Endothelial cell of umbilical vein (primary cell): ENCODE data around the gene PKHD1. TPM values are rescaled to one million over a fixed set of nuclear protein-coding genes. Genes with fewer than 3 reads are reported as not detected.

Experiments used
- BruUV-seq: library from RNA; stranded (reverse); fragments of 400-500 nt; replicated peaks from 2 replicates; lab custom pipeline; 2021; lab: Mats Ljungman, UMichigan
- CTCF ChIA-PET: fragments of 300-600, 350-600 bp; sonication (Branson Sonifier 250); formaldehyde crosslinking; loops from one replicate; lab custom pipeline; 2021; ENCODE audit warnings: antibody characterized with exemption, inconsistent platforms; lab: Charles Lee
- POLR2A ChIA-PET: fragments of 300-600, 350-600 bp; sonication (Branson Sonifier 250); formaldehyde crosslinking; loops from one replicate; lab custom pipeline; 2021; ENCODE audit warnings: antibody characterized with exemption, inconsistent platforms; lab: Charles Lee
- DNase-seq: peaks from one replicate; pipeline ENCODE4 v3.0.0-alpha.2; 2011; ENCODE audit warnings: low read depth, low spot score
- FAIRE-seq: peaks from 2 replicates; lab custom pipeline; 2011; peaks lifted over from hg19 to GRCh38; lab: Jason Lieb, UNC
- H2AFZ ChIP-seq: 2 replicates; pipeline ENCODE4 v1.6.0; 2012; ENCODE audit warnings: low read depth, low read length, control low read depth, inconsistent platforms
- H3K27ac ChIP-seq: 2 replicates; pipeline ENCODE4 v1.5.1; 2011; ENCODE audit warnings: low read depth, mild to moderate bottlenecking, control low read depth, low read length, moderate library complexity; ENCODE audit not compliant: insufficient read depth
- H3K27me3 ChIP-seq, 2 experiments: 2 replicates each; pipeline versions ENCODE4 v1.6.0 to v1.6.1; 2011; ENCODE audit warnings: low read length in 2 of 2, mixed read lengths in 1 of 2; ENCODE audit not compliant: control insufficient read depth in 2 of 2, insufficient read depth in 2 of 2
- H3K36me3 ChIP-seq, 2 experiments: 2 replicates in 1 of 2; 3 replicates in 1 of 2; pipeline ENCODE4 v1.5.1; 2011; ENCODE audit warnings: low read length in 2 of 2, mild to moderate bottlenecking in 1 of 2, moderate library complexity in 1 of 2; ENCODE audit not compliant: control insufficient read depth in 2 of 2, insufficient read depth in 2 of 2; ENCODE audit errors: extremely low read depth in 1 of 2
- H3K4me1 ChIP-seq: 3 replicates; pipeline ENCODE4 v1.5.1; 2011; ENCODE audit warnings: mild to moderate bottlenecking, low read length; ENCODE audit not compliant: control insufficient read depth, insufficient read depth; ENCODE audit errors: extremely low read depth
- H3K4me2 ChIP-seq: 2 replicates; pipeline ENCODE4 v1.6.1; 2011; ENCODE audit warnings: low read length, control low read depth, mixed read lengths; ENCODE audit not compliant: insufficient read depth
- H3K4me3 ChIP-seq, 3 experiments: fragments of 200-600 bp in 1 of 3; sonication (generic), shearing (Covaris generic) in 1 of 3; replicated peaks in 1 of 3; 2 replicates each; pipeline ENCODE4 v1.5.1; 2011 to 2016; ENCODE audit warnings: control low read depth in 3 of 3, low read length in 3 of 3, mild to moderate bottlenecking in 2 of 3, inconsistent platforms in 1 of 3, low read depth in 1 of 3, moderate library complexity in 1 of 3; ENCODE audit not compliant: insufficient read depth in 1 of 3
- H3K79me2 ChIP-seq: 2 replicates; pipeline ENCODE4 v1.6.0; 2012; ENCODE audit warnings: low read length, inconsistent platforms; ENCODE audit not compliant: control insufficient read depth, insufficient read depth
- H3K9ac ChIP-seq: replicated peaks from 2 replicates; pipeline ENCODE3; 2011; ENCODE audit warnings: low read length, control low read depth; ENCODE audit not compliant: insufficient read depth; ENCODE audit errors: extremely low read depth
- H3K9me1 ChIP-seq: replicated peaks from 3 replicates; pipeline ENCODE4 v1.6.0; 2011; ENCODE audit warnings: mild to moderate bottlenecking, low read length; ENCODE audit not compliant: control insufficient read depth, insufficient read depth; ENCODE audit errors: extremely low read depth
- H3K9me3 ChIP-seq: replicated peaks from 2 replicates; pipeline ENCODE4 v1.5.1; 2012; ENCODE audit warnings: low read length, inconsistent platforms; ENCODE audit not compliant: control insufficient read depth, insufficient read depth
- H4K20me1 ChIP-seq: replicated peaks from 2 replicates; pipeline ENCODE3; 2011; ENCODE audit warnings: mild to moderate bottlenecking, low read length; ENCODE audit not compliant: control insufficient read depth, insufficient read depth; ENCODE audit errors: extremely low read depth
- EZH2 ChIP-seq: IDR thresholded peaks from 2 replicates; pipeline ENCODE4 v1.6.1; 2012; ENCODE audit warnings: borderline replicate concordance, low read depth, mild to moderate bottlenecking, moderate library complexity, low read length, inconsistent platforms; ENCODE audit not compliant: severe bottlenecking
- FOS ChIP-seq: IDR thresholded peaks from 2 replicates; pipeline ENCODE4 v1.6.1; 2011; ENCODE audit warnings: mild to moderate bottlenecking, low read length, moderate library complexity, borderline replicate concordance; ENCODE audit not compliant: insufficient read depth
- GATA2 ChIP-seq: IDR thresholded peaks from 2 replicates; pipeline ENCODE4 v1.7.0; 2011; ENCODE audit warnings: low read depth, mild to moderate bottlenecking, moderate library complexity, mixed read lengths, low read length; ENCODE audit not compliant: insufficient read length, insufficient read depth
- JUN ChIP-seq: IDR thresholded peaks from 2 replicates; pipeline ENCODE4 v1.6.1; 2011; ENCODE audit warnings: borderline replicate concordance, low read depth; ENCODE audit not compliant: insufficient read length, insufficient read depth
- POLR2A ChIP-seq: IDR thresholded peaks from 2 replicates; pipeline ENCODE4 v1.6.1; 2012; ENCODE audit warnings: low read depth, mild to moderate bottlenecking, control low read depth, low read length
- dilution Hi-C: fragments of 300-500 bp; cut with MboI; formaldehyde crosslinking; loops from one replicate; pipeline ENCODE4 v1.15.0; 2019; ENCODE audit warnings: low sequenced_read_pairs; ENCODE audit not compliant: extremely low pct_ligation_motif_present
- intact Hi-C: fragments of 100-400 bp; cut with micrococcal nuclease; formaldehyde crosslinking; loops from one replicate; pipeline ENCODE4 v1.10.0; 2022
- polyA plus RNA-seq, 4 experiments: library from polyadenylated mRNA; depleted of rRNA in 3 of 4; stranded (reverse) in 3 of 4; unstranded in 1 of 4; fragments of >200 nt; gene quantifications; 2 replicates each; pipeline versions ENCODE4 v1.2.1 to v1.2.3, GENCODE V29; 2011 to 2012; ENCODE audit warnings: missing spikeins in 1 of 4
- total RNA-seq: library from RNA; stranded (reverse); gene quantifications from 2 replicates; pipeline ENCODE4 v1.2.3, GENCODE V29; 2021
- TF ChIP-seq, protein P1 (sequence below), 2 donors: IDR thresholded peaks; 1 replicate in 1 of 2; 2 replicates in 1 of 2; pipeline ENCODE4 v1.5.1; 2011; ENCODE audit warnings: low read length in 2 of 2, mild to moderate bottlenecking in 2 of 2, moderate library complexity in 2 of 2, control low read depth in 1 of 2, inconsistent platforms in 1 of 2, low read depth in 1 of 2; ENCODE audit not compliant: insufficient read depth in 1 of 2; ENCODE audit errors: extremely low read depth in 1 of 2
- TF ChIP-seq, protein P2 (sequence below): IDR thresholded peaks from 2 replicates; pipeline ENCODE4 v1.6.1; 2011; ENCODE audit not compliant: insufficient read depth, insufficient read length

Gene PKHD1
- total and polyA plus RNA-seq, 2 donors (not counting 3 experiments of a cell fraction or from before 2014, with no cell fraction given): not detected

DNA sequence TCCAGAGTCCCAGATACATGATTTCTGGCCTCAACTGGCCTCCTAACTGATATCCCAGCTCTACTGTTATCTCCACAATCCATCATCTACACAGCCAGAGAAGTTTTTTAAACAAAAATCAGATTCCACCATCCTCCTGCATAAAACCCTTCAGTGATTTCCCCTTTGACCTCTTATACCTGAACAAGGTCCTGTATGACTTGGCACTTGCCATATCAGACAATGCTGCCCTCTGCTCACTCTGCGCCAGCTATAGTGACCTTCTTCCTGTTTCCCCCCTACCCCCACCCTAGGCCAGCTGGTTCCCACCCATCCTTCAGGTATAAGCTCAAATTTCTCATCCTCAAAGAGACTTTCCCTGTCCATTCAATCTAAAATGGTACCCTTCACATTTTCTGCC, 322.2 kb downstream of the PKHD1 start:
- no peak for TF ChIP-seq POLR2A
- TF ChIP-seq, protein P1, sequence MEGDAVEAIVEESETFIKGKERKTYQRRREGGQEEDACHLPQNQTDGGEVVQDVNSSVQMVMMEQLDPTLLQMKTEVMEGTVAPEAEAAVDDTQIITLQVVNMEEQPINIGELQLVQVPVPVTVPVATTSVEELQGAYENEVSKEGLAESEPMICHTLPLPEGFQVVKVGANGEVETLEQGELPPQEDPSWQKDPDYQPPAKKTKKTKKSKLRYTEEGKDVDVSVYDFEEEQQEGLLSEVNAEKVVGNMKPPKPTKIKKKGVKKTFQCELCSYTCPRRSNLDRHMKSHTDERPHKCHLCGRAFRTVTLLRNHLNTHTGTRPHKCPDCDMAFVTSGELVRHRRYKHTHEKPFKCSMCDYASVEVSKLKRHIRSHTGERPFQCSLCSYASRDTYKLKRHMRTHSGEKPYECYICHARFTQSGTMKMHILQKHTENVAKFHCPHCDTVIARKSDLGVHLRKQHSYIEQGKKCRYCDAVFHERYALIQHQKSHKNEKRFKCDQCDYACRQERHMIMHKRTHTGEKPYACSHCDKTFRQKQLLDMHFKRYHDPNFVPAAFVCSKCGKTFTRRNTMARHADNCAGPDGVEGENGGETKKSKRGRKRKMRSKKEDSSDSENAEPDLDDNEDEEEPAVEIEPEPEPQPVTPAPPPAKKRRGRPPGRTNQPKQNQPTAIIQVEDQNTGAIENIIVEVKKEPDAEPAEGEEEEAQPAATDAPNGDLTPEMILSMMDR (IDR thresholded peaks at IDR 0.05; ENCODE audit: extremely low read depth in 1 of 2, insufficient read depth in 1 of 2, low read depth in 1 of 2, low read length in 2 of 2): no peak
- TF ChIP-seq GATA2: no peak
- TF ChIP-seq FOS: no peak
- FAIRE-seq (no peak), DNase-seq (no peak)
- no peak overlapping the region for H3K4me2 ChIP-seq
- no peaks in the 10 kb centered on the region for H3K4me1 ChIP-seq
- intact Hi-C loops (no loop called here), dilution Hi-C loops (no loop called here)
- BruUV-seq: no TSS peak
- no peaks in the 10 kb centered on the region for H3K9me1 ChIP-seq
- H4K20me1 ChIP-seq: no peaks in the 10 kb centered on the region
- peaks cover 2% of the 10 kb centered on the region for H3K9me3 ChIP-seq
- H3K27me3 ChIP-seq: no peaks in the 10 kb centered on the region
- H2AFZ ChIP-seq: no peak overlapping the region
- ChIA-PET POLR2A (no interaction called here), CTCF (no interaction called here)
- no peaks in the 10 kb centered on the region for H3K79me2 ChIP-seq
- H3K4me3 ChIP-seq: no peak overlapping the region
- H3K27ac ChIP-seq: no peak overlapping the region
- H3K9ac ChIP-seq: no peak overlapping the region
- no peaks in the 10 kb centered on the region for H3K36me3 ChIP-seq

DNA sequence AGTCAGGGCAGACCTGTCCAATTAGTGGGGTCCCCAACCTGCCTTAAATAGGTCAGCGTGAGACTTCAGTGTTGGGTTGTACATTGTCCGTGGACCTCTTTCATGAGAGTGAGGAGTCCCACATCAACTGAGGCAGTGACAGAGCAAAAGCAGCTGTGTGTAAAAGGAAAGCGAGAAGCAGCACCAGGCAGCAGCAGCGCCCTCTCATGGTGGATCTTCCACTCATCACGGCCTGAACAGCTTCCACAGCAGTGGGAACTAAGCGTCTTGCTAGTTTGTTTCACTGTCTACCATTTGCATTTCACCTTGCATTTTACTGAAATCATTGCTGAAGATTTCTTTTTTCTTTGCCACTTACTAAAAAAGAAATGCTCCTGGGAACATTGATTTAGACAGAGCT, 333.8 kb downstream of the PKHD1 start:
- Histone ChIP-seq H3K9ac (no peak overlapping the region), H3K4me3 (no peak overlapping the region), H3K4me2 (no peak overlapping the region), H3K4me1 (no peaks in the 10 kb centered on the region), H3K27me3 (no peaks in the 10 kb centered on the region), H2AFZ (no peak overlapping the region), H4K20me1 (no peaks in the 10 kb centered on the region), H3K9me1 (no peaks in the 10 kb centered on the region), H3K79me2 (no peaks in the 10 kb centered on the region), H3K9me3 (peaks cover 2% of the 10 kb centered on the region), H3K36me3 (no peaks in the 10 kb centered on the region), H3K27ac (no peak overlapping the region)
- DNase-seq: no peak
- ChIA-PET POLR2A (no interaction called here), CTCF (no interaction called here)
- BruUV-seq: no TSS peak
- intact Hi-C loops (no loop called here), dilution Hi-C loops (no loop called here)
- TF ChIP-seq EZH2 (no peak), GATA2 (no peak), JUN (no peak)
- TF ChIP-seq, protein P2, sequence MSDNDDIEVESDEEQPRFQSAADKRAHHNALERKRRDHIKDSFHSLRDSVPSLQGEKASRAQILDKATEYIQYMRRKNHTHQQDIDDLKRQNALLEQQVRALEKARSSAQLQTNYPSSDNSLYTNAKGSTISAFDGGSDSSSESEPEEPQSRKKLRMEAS: no peak
- FAIRE-seq: no peak
